HuH-7.5 (cell line): Measurements from ENCODE around the gene CAB39L.

Experiments
- DNase-seq: peaks from one replicate; pipeline ENCODE4 v3.0.0; 2011; ENCODE audit warnings: low spot score

CAB39L gene

DNA sequence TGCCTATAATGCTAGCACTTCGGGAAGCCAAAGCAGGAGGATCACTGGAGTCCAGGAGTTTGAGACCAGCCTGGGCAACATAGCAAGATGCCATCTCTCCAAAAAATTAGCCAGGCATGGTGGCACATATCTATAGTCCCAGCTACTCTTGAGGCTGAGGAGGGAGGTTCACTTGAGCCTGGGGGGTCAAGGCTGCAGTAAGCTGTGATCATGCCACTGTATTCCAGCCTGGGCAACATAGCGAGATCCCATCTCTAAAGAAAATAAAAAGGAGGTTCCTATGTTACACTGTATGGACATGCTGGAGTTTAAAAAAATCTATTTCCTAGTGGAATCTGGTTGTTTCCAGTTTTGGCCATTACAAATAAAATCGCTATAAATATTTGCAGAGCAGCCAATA is 2.6 kb downstream of the CAB39L start:
- no peak for DNase-seq

DNA sequence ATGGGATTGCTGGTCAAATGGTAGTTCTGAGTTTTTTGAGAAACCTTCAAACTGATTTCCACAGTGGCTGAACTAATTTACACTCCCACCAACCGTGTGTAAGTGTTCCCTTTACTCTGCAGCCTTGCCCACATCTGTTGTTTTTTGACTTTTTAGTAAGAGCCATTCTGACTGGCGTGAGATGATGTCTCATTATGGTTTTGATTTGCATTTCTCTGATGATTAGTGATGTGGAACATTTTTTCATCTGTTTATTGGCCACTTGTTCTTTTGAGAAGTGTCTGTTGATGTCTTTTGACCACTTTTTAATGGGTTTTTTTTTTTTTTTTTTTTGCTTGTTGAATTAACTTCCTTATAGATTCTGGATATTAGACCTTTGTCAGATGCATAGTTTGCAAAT is 4.3 kb downstream of the CAB39L start:
- DNase-seq: no peak

DNA sequence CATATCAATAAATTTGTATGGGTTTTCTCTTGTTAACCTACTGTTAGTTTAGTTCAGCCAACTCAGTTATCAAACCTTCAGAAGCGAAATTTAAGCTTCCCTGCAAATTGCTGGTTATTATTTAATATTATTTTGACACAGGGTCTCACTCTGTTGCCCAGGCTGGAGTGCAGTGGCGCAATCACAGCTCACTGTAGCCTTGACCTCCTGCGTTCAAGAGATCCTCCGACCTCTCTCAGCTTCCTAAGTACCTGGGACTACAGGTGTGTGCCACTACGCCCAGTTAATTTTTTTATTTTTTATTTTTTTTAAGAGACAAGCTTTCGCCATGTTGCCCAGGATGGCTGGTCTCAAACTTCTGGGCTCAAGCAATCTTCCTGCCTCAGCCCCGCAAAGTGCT is 6.2 kb downstream of the CAB39L start:
- no peak for DNase-seq

DNA sequence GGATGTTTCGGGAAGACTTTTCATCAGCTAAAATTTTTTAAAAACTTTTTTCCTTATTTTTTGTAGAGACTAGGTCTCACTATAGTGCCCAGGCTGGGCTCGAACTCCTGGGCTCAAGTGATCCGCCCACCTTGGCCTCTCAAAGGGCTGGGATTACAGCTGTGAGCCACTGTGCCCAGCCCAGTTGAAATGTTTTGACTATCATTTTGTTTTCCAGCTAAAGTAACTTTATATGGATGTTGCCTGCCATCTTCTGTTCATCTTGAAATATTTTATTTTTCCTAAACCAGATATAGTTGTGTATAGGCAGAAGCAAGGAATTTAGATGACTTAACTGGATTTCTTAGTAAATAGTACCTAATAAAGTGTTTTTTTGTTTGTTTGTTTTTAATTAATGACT is 7.0 kb downstream of the CAB39L start:
- DNase-seq: no peak

DNA sequence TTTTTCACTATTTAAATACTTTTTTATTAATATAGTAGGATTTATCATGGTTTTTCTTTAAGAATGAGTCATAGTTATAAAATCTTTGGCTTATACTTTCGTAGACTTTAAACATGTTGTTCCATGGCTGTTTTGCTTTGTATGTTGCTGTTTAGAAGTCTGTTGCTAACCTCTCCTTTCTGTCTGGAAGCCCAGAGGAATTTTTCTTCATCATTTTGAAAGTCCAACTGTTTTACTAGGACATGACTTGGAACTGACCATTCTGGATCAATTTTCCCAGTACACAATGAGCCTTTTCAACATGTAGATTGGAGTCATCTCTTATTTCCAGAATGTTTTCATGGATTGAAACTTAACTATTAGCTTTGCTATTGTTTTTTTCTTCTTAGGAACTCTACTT is 7.9 kb downstream of the CAB39L start:
- DNase-seq: no peak

DNA sequence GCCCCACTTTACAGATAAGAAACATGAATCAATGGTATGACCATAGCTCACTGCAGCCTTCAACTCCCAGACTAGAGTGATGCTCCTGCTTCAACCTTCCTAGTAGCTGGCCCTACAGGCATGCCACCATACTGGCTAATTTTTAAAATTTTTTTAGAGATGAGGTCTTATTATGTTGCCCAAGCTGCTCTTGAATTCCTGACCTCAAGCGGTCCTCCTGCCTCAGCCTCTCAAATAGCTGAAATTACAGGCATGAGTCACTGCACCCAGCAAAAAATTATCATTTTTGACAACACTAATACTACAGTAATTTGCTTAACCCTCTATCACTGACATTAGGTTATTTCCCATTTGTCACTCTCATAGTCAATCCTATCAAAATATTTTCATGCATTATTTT is 14.7 kb downstream of the CAB39L start:
- no peak for DNase-seq

DNA sequence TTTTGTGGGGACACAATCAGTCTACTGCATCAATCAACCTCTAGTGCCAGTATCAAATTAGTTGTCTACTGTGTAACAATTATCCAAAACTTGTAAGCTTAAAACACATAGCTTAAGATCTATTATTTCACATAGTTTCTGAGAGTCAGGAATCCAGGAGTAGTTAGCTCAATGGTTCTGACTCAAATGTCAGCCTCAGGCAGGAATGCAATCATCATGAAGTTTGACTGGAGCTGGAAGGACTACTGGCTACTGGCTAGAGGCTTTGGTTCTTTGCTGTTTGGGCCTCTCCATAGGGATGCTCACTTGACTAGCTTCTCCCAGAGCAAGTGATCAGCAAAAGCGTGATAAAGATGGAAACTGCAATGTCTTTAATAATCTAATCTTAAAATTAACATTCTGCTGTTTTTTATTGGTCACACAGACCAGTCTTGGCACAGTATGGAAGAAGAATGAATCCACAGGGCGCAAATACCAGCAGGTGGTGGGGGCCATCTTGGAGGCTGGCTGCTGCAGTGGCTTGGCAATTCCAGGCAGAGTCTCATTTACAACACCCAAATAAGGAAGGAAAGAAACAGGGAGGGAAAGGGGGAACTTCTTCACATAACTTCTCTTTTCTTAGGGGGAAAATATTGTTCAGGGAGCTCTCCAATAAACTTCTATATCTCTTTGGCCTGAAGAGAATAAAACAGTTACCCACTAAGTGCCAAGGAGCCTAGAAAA is 15.7 kb downstream of the CAB39L start:
- DNase-seq: no peak

DNA sequence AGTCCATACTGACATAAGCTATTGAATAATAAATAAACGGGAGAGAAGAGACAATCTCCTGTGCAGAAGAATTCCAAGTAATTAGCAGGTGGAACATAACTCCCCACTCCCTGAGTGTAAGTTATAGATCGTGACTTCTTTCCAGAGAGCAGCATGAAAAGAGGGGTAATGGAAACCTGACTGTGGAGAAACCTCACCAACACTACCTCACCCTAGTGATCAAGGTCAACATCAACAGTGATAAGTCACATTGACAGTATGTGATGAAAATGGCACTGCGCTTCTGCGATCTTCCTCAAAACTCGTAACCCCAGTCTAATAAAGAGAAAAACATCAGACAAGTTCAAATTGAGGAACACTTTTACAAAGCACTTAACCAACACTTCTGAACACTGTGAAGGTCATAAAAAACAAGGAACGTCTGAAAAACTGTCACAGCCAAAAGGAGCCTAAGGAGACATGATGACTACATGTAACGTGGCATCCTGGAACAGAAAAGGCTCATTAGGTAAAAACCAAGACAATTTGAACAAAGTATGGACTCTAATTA is 19.8 kb downstream of the CAB39L start:
- DNase-seq: no peak

DNA sequence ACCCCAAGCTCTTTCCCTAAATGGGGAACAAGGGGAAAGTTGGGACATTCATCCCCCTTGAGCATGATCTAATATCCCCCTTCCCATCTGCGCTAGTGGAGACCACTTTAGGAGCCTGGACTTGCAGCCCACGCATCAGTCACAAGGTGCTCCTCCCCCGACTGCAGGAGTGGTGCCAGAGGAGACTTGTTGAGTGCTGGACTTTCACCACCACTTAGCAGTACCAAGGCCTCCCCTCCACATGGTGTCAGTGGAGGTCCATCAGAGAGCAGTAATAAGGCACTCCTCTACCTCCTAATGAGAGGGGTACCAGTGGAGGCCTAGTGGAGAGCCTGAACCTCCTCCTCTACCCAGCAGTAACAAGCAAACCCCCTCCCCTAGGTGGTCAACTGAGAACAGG is 22.5 kb downstream of the CAB39L start:
- DNase-seq: peak; percentile 18

DNA sequence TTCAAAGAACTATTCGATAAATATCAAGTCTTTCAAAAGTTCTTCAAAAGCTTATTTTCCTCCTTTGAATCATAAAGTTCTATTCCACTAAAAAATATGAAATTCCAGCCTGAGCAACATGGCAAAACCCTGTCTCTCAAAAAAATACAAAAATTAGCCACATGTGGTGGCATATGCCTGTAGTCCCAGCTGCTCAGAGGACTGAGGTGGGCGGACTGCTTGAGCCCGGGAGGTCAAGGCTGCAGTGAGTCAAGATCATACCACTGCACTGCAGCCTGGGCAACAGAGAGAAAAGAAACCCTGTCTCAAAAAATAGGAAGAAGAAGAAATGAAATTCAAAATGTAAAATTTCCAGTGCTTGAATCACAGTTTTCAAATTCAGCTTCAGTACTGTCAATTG is 24.6 kb downstream of the CAB39L start:
- DNase-seq: no peak

DNA sequence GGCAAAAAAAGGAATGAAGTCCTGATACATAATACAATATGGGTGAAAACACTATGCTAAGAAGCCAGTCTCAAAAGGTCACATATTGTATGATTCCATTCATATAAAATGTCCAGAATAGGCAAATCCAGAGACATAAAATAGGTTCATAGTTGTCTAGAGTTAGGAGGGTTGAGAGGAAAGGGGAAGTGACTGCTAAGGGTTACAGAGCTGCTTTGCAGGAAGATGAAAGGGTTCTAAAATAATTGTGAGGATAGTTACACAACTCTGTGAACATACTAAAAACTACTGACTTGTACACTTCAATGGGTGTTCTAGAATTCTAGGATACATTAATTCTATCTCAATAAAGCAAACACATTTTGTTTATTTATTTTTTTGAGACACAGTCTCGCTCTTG is 25.7 kb downstream of the CAB39L start:
- no peak for DNase-seq

DNA sequence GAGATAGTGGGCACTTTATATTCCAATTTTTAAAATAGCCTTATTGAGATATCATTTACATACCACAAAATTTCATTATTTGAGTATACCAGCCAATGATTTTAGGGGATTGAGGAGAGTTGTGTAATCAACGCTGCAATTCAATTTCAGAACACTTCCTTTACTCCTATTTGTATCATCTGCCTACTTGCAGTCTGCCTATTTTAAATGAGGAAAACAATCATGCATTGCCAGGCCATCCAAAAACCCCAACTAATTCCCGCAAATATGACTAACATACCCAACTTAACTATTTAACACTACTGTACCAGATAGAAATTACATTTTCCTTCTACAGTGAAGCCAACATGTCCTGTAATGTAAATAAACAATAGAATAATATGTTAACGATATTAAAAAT is 26.7 kb downstream of the CAB39L start:
- DNase-seq: no peak

DNA sequence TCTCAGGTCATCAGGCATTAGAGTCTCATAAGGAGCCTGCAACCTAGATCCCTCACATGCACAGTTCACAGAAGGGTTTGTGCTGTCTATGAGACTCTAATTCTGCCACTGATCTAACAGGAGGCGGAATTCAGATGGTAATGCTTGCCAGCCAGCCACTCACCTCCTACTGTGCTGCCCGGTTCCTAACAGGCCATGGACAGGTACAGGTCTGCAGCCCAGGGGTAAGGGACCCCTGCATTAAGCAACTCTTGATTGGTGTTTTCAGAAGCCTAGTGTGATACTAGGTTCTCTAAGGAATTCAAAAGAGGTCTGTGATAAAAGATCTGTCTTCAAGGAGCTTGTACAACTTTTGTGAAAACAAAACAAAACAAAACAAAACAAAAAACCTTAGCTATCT is 31.1 kb downstream of the CAB39L start:
- DNase-seq: no peak

DNA sequence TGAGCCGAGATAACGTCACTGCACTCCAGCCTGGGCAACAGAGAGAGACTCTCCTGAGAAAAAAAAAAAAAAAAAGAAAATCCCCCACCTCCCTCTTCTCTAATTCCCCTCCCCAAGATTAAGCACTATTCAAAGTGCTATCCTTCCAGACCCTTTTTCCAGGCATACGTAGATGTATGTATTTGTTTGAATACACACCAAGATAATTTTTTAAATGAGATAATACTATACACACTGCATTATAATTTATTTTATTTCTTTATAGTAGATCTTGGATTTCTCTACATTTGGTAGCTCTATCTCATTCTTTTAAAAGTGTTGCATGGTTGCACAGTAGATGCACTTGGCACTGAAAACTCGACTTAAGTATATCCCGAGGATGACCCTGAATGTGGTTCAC is 32.5 kb downstream of the CAB39L start:
- no peak for DNase-seq

DNA sequence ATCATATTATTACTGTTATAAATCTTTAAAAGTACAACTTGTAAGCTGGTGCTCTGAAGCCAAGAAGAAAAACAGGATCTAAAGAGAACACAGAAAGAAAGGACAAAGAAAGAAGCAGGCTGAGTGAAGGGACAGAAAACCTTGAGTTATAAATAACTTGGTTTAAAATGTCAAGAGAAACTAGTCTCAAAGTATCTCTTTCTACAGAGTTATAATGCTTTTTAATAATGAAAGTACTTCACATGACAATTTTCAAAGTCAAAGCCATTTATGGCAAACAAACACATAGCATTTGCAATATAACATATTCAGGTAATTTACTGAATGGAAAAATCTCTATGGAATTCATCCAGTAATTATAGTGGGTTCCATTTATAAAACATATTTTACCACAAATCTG is 33.4 kb downstream of the CAB39L start:
- DNase-seq: no peak

DNA sequence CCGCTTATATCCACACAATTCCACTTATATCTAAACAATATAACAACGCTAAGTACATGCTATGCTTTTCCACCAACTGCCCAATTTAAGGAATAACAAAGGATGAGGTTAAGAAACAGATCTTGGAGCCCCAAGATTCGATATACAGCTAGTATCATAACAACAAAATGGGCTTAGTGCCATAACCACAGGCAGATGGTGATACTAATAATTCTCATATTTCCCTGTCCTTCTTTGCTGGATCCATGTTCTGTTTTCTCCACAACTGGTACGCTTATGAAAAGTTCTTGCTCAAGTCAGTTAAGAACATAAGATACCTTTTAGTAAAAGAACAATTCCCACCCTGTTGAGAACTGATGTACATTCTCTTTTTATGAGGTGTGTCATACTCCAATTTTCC is 33.9 kb downstream of the CAB39L start:
- no peak for DNase-seq

DNA sequence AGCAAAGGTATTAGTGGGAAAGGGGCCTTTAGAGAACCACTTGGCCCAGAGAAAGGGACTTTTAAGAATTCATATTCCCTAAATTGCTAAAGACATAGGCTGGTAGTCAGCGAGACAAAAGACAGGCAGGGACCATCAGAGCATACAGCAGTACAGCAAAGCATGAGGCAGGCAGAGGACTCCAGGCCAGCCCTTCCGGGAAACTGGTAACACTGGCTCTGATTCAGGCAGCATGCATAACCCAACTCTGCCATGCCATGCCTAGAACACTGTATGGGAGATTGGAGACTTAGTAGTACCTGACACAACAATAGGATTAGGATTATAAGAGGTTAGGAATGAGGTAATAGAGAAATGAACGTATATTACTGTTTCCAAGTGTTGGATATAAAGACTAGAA is 34.9 kb downstream of the CAB39L start:
- no peak for DNase-seq

DNA sequence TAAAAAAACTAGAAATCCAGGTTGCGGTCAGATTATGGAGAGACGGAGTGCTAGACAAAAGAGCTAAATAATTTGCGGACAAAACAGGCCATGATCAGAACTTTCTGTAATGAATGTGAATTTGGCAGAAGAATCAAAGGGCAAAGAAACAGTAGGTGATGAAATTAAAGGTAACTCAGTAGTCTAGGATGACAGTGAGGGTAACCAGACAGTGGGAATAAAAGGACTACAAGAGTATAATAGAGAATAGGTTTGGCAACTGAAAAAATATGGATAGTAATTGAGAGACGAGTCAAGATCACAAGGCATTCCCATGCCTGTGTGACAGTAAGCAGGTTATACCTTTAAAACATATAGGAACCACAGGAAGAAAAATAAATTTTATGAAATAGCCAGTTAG is 35.9 kb downstream of the CAB39L start:
- no peak for DNase-seq

DNA sequence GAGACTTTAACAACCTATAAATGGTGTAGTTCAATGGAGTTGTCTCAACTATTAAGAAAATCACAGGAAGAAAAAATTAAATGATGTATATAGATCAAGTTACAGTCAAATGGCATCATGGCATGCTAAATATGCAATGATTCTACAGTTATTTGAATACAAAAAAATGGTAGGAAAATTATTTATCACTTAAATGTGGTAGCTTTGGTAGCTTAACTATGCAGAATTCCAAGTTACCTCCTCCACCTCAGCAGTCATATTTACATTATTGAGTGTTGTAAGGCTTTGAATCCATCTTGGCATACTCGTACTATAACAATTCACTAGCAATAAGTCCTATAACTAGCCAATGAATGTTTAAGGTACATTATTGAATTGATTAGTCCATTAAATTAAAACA is 36.8 kb downstream of the CAB39L start:
- no peak for DNase-seq

DNA sequence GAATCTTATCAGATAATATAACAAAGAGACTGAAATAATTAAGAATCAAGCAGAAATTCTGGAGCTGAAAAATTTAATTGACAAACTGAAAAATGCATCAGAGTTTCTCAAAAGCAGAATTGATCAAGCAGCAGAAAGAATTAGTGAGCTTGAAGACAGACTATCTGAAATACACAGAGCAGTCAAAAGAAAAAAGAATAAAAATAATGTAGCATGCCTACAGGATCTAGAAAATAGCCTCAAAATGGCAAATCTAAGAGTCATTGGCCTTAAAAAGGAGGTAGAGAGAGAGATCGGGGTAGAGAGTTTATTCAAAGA is 39.2 kb downstream of the CAB39L start:
- DNase-seq: no peak

DNA sequence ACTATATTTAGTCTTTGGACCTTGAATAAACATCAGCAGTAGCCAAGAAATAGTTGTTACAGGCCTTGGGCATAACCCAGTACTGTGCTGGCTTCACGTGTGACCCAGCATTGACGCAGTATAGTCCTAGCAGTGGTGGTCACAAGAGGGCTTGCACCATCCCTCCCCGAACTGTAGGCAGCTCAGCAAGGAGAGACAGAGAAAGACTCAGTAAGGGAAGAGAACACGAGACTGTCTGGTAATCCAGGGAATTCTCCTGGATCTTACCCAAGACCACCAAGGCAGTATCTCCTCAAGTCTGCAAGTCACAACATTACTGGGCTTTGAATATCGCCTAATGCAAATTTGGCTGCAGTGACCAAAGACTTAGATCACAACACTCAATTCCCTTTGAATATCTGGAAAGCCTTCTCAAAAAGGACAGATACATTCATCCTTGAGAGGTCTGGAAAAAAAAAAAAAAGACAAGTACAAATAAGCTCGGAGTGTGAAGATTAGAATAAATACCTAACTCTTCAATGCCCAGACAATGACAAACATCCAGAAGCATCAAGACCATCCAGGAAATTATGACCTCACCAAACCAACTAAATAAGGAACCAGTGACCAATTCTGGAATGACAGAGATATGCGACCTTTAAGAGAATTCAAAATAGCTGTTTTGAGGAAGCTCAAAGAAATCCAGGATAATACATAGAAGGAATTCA is 39.7 kb downstream of the CAB39L start:
- no peak for DNase-seq

DNA sequence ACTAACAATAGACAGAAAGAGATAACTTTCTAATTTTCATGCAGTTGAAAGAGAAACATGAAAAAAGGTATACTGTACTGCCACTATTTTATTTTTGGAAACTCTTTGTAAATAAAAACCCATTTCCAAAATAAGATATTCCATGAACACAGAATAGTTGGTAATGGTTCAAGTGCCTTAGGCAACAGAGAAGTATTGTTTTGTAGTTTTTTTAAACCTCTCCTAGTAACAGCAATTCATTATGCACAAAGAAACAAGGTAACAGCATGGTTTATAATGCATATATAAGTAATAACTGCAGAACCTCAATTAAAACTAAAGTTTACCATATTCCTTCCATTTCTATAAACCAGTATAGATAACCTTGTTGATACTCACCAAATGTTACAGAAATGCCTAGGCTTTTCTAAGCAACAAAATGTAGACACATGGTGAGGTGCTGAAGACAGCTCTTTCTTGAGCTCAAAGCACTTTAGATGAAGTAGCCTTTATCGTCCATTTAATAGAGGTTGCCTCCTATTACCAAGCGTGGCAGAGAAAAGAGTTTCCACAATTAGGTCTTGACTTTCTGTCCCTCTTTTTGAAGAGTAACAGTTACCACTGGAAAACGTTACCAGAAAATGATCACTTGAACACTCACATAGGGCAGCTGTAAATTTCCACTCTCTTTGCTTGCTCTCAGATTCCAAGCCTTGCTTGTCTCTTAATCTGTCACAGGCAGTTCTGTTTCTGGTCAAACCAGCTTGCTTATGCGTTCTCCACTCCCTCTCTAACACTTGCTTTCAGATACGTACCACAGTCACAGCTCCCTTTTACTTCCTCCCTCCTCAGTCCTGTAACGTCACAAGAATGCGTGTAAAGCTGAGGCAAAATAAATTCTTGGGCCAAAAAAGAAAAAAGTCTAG is 42.9 kb downstream of the CAB39L start:
- peak; percentile 7 for DNase-seq
